Stimulated activated CD8-positive, alpha-beta memory T cell treated with anti-CD3 and anti-CD28 coated beads, Interleukin-4, amount 100 ng/mL, for 24 hours (primary cell): ENCODE results near the gene ANKRD18A.

Experiments
- DNase-seq: peaks from one replicate; pipeline ENCODE4 v3.0.0-alpha.2; 2020; ENCODE audit warnings: low read depth

The ANKRD18A gene

GRCh38 chr9:38620483-38621433 lies at the start of gene ANKRD18A:
Gene ANKRD18A, minus strand, starts transcription at chr9:38620596. Its CDS starts 311 bp downstream, at chr9:38620285.
- peak; percentile 52 for DNase-seq

GRCh38 chr9:38668791-38669466 lies 48.5 kb upstream of the ANKRD18A start:
- no peak for DNase-seq

DNA sequence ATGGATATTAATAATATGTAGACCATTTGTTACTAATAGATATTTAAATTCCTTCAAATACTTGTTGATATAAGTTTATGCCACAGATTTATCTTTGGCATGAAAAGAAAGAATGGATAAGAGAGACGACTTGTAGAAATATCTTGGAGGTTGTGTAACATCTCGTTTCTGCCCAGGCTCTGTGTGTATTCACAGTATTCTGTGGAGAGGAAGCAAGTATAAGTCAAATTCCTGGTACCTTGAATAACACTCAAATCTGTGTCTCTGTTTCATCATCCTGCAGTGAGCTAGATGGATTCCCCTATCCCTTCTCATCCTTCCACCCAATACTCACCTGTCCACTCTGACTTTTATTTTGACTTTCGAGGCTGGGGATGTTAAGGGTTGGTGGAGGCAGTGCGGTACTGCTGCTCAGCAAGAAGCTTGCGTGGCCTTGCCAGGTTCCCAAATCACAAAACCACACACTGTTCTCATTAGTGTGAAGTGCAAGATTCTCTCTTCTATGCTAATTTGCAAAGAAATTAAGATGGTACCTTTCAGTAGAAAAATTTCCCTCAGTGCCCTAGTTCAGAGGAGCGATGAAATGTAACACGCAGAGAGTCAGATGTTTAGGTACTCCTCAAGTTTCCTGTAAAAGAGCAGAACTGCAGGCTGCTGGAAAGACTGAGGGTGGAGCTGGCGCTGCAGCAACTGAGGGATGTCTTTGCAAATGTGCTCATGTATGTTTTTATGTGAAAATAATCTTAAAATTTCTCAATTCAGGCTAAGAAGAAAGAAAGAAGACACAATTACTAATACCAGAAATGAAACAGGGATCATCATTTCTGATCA lies 42.6 kb upstream of the ANKRD18A start:
- DNase-seq, result no peak

DNA sequence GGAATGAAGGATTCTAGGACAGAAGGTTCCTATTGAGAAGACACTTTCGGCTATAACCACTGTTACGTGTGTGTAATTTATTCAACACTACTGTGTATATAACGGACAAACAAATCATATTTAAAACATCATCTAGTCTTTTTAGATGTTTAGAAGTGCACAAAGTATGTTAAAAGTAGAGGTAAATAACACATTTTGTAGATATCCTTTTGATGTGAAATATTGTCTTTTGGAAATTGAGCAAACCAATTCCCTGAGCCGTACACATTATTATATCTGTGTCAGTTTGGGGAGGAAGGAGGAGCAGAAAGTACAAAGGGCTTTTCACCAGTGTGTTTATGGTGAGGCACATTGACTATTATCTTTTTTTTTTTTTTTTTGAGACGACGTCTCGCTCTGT lies 39.1 kb upstream of the ANKRD18A start:
- no peak for DNase-seq

- DNase-seq, result no peak
Observed at GRCh38 chr9:38656896-38657295, 36.5 kb upstream of the ANKRD18A start.

GRCh38 chr9:38652486-38652885 lies 32.1 kb upstream of the ANKRD18A start:
- no peak for DNase-seq

GRCh38 chr9:38652044-38652443 lies 31.6 kb upstream of the ANKRD18A start:
- no peak for DNase-seq

GRCh38 chr9:38651400-38652042 lies 31.1 kb upstream of the ANKRD18A start:
- DNase-seq, result no peak

GRCh38 chr9:38650564-38650963 lies 30.2 kb upstream of the ANKRD18A start:
- DNase-seq, result no peak

DNA sequence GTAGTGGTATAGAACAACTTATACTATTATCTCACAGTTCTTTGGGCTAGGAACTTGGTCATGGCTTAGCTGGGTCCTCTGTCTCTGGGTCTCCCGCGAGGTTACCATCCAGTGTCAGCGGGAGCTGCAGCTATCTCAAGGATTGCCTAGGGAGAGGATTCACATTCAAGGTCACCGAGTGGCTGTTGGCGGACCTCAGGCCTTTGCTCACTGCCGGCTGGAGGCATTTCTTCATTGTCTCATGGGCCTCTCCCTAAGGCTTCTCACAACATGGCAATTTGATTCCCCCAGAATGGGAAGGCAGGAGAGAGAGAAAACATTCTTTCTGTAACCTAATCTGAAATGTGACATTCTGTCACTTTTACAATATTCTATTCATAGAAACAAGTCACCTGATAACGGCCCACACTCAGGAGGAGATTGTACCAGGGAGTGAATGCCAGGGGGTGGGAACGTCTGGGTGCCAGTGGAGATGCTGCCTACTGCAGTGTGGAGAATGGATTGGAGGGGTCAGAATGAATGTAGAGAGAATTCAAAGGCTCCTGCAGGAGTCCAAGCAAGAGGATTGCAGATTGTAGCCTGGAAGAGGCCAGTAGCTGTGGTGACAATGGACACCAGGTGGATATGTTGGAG lies 29.5 kb upstream of the ANKRD18A start:
- no peak for DNase-seq

DNA sequence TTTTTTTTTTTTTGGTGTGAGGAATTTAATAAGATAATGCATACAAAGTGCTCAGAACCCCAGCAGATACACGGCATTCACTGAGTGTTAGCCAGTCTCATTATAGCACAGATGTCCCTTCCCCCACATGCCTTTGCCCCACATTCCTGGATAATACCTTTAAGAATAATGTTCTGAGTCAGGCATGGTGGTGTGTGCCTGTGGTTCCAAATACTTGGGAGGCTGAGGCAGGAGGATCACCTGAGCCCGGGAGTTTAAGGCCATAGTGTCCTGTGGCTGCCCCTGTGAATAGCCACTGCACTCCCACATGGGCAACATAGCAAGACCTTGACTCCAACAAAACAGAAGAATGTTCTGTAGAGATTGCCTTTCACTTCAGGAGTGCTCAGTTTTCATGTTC lies 24.2 kb upstream of the ANKRD18A start:
- DNase-seq, result no peak

DNA sequence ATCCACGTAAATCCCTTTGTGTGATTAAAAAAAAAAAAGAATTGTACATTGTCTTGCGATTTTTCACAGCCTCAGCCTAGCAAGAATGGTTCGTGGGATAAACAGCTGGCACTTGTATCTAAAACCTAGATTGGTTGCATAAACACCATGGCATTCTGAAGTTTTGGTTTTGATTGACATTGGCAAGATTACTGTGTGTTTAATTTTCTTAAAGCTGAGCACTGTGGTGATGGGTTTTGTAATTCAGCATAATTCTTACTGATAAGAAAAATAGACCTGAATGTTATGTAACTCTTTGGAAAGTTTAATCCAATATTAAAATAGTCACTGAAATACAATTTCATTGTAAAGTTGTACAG lies 23.4 kb upstream of the ANKRD18A start:
- no peak for DNase-seq

DNA sequence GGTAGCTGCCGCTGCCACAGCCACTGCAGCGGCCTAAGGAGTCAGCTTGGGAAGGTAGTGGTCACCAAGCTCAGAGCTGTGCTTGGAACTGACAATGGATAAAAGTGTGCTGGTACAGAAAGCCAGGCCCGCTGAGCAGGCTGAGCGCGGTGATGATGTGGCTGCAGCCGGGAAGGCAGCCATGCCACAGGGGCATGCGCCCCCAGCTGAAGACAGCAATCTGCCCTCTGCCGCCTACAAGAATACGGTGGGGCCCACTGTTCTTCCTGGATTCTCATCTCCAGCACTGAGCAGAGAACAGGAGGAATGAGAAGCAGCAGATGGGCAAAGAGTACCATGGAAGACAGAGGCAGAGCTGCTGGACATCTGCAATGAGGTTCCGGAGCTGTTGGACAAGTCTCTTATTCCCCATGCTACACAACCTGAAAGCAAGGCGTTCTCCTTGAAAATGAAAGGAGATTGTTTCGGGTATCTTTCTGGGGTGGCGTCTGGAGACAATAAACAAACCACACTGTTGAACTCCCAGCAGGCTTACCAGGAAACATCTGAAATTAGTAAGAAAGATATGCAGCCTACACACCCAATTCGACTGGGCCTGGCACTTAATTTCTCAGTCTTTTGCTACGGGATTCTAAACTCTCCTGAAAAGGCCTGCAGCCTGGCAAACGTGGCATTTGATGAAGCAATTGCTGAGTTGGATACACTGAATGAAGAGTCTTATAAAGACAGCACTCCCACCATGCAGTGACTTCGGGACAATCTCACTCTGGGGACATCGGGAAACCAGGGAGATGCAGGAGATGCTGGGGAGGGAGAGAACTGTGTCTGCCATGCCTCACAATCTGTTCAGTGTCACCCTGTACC lies 22.8 kb upstream of the ANKRD18A start:
- DNase-seq, result no peak

DNA sequence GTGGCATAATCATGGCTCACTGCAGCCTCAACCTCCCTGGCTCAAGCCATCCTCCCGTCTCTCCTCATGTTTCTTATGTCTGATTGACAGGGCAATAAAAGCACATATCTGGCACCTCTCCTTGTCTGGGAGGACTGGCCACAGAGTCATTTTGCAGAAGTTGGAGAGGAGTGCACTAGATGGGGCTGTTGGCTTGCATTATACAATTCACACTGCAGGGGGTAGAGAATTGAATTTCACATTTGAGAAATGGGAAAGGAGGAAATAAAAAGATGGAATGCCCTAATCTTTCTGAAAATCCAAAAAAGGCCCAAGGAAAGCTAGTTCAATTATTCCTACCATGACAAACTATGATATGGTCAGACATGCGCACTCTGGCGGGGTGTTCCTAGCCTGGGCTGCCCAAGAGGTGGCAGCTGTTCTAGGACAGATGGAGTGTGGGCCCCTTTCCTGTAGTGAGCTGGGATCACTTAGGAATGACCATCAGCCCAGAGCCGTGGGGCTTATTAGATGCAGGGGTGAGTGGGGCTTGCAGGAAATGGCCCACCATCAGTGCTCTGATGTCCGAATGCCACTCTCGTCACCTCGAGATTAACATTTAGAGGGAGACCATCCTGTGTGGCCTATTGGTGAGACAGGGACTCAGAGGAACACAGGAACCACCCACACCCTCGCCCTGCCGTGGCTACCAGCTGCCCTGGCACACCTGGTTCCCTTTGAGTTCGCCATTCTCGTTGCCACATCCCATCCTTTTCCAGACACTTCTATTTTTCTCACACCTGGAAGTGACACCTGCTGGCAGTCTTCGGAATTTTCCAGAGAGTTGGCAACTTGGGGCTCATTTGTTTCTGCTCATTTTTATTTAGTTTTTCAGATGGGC lies 21.8 kb upstream of the ANKRD18A start:
- no peak for DNase-seq

GRCh38 chr9:38641142-38641541 lies 20.7 kb upstream of the ANKRD18A start:
- DNase-seq, result no peak

- DNase-seq, result no peak
Observed at GRCh38 chr9:38639577-38639940, 19.2 kb upstream of the ANKRD18A start.

GRCh38 chr9:38638881-38639576 lies 18.6 kb upstream of the ANKRD18A start:
- no peak for DNase-seq

- no peak for DNase-seq
Observed at GRCh38 chr9:38634315-38634714, 13.9 kb upstream of the ANKRD18A start.

GRCh38 chr9:38629511-38629910 lies 9.1 kb upstream of the ANKRD18A start:
- DNase-seq, result no peak
